Measurements from ENCODE around the gene SNX7.

GRCh38 chr1:98674075-98674781, 12.7 kb downstream of the SNX7 start:
- TF ChIP-seq EP300 (IDR thresholded peaks at IDR 0.05) = no peak
- TF ChIP-seq POLR2AphosphoS5 (IDR thresholded peaks at IDR 0.05) = no peak
- no peak for TF ChIP-seq POLR2A (IDR thresholded peaks at IDR 0.05)
